Measurements from ENCODE around the gene PTPRU. TPM values are rescaled to one million over a fixed set of nuclear protein-coding genes. Genes with fewer than 3 reads are reported as not detected.

PTPRU gene
- total RNA-seq, 2 donors from 2014 or later: 28.7 to 47.8 TPM

DNA sequence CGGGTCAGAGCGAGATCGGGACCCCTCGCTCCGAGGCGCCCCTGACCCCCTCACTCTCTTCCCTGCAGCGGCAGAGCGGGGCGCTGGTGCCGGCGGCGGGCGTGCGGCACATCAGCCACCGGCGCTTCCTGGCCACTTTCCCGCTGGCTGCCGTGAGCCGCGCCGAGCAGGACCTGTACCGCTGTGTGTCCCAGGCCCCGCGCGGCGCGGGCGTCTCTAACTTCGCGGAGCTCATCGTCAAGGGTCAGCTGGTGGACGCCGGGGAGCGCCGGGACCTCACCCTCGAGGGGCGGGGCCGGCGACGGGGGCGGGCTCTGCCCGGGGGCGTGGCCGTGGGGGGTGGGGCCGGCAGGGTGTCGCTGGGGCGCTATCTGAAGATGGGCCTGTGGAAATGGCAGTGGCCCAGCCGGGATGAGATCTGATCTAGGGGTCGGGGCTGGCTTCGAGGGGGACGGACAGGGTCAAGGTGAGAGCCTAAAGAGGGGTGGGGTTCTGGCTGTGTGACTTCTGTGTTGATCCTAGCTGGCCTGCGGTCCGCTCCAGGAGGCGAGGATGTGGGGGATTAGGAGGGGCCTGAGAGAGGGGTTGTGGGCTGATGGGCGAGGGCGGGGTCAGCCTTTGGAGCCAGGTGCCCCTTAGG lies 23.6 kb downstream of the PTPRU start:
- Histone ChIP-seq H3K27ac (no peak overlapping the region), H3K27me3 (replicated peaks; ENCODE audit: insufficient read depth) (no peaks in the 10 kb centered on the region), H3K36me3 (peaks cover 3% of the 10 kb centered on the region), H3K9me3 (no peaks in the 10 kb centered on the region), H3K4me1 (ENCODE audit: control insufficient read depth in 1 of 2, low read depth in 2 of 2) (peaks cover 9 to 19% of the 10 kb centered on the region in 2 donors), H3K4me3 (peak overlapping the region; percentile 80)
- DNase-seq (ENCODE audit: low spot score) (no peak), ATAC-seq (ENCODE audit: insufficient number of reproducible peaks, low FRiP score, low read depth) (no peak)
- no peak for TF ChIP-seq CTCF (IDR thresholded peaks at IDR 0.05)

- Histone ChIP-seq H3K27ac (no peak overlapping the region), H3K27me3 (replicated peaks; ENCODE audit: insufficient read depth) (no peaks in the 10 kb centered on the region), H3K36me3 (peaks cover under 1% of the 10 kb centered on the region), H3K9me3 (no peaks in the 10 kb centered on the region), H3K4me3 (no peak overlapping the region), H3K4me1 (ENCODE audit: control insufficient read depth in 1 of 2, low read depth in 2 of 2) (peaks cover 9 to 19% of the 10 kb centered on the region in 2 donors)
- DNase-seq (ENCODE audit: low spot score): no peak
- no peak for TF ChIP-seq CTCF (IDR thresholded peaks at IDR 0.05)
- no peak for ATAC-seq (ENCODE audit: insufficient number of reproducible peaks, low FRiP score, low read depth)
Observed at GRCh38 chr1:29260531-29260930, 24.2 kb downstream of the PTPRU start.

GRCh38 chr1:29264773-29265389 lies 28.6 kb downstream of the PTPRU start:
- ATAC-seq (ENCODE audit: insufficient number of reproducible peaks, low FRiP score, low read depth): no peak
- H3K9me3 ChIP-seq: no peaks in the 10 kb centered on the region
- no peak overlapping the region for H3K4me3 ChIP-seq
- no peak for TF ChIP-seq CTCF (IDR thresholded peaks at IDR 0.05)
- H3K36me3 ChIP-seq: no peaks in the 10 kb centered on the region
- peaks cover 0 to 5% of the 10 kb centered on the region in 2 donors for H3K4me1 ChIP-seq (ENCODE audit: control insufficient read depth in 1 of 2, low read depth in 2 of 2)
- DNase-seq (ENCODE audit: low spot score): no peak
- no peak overlapping the region for H3K27ac ChIP-seq
- H3K27me3 ChIP-seq (replicated peaks; ENCODE audit: insufficient read depth): no peaks in the 10 kb centered on the region

- no peak overlapping the region for H3K4me3 ChIP-seq
- H3K27ac ChIP-seq: no peak overlapping the region
- DNase-seq (ENCODE audit: low spot score) (no peak), ATAC-seq (ENCODE audit: insufficient number of reproducible peaks, low FRiP score, low read depth) (no peak)
- TF ChIP-seq CTCF (IDR thresholded peaks at IDR 0.05): no peak
- peaks cover 6 to 9% of the 10 kb centered on the region in 2 donors for H3K4me1 ChIP-seq (ENCODE audit: control insufficient read depth in 1 of 2, low read depth in 2 of 2)
- H3K27me3 ChIP-seq (replicated peaks; ENCODE audit: insufficient read depth): no peaks in the 10 kb centered on the region
- no peaks in the 10 kb centered on the region for H3K9me3 ChIP-seq
- H3K36me3 ChIP-seq: peaks cover 4% of the 10 kb centered on the region
Observed at GRCh38 chr1:29266912-29267311, 30.6 kb downstream of the PTPRU start.

DNA sequence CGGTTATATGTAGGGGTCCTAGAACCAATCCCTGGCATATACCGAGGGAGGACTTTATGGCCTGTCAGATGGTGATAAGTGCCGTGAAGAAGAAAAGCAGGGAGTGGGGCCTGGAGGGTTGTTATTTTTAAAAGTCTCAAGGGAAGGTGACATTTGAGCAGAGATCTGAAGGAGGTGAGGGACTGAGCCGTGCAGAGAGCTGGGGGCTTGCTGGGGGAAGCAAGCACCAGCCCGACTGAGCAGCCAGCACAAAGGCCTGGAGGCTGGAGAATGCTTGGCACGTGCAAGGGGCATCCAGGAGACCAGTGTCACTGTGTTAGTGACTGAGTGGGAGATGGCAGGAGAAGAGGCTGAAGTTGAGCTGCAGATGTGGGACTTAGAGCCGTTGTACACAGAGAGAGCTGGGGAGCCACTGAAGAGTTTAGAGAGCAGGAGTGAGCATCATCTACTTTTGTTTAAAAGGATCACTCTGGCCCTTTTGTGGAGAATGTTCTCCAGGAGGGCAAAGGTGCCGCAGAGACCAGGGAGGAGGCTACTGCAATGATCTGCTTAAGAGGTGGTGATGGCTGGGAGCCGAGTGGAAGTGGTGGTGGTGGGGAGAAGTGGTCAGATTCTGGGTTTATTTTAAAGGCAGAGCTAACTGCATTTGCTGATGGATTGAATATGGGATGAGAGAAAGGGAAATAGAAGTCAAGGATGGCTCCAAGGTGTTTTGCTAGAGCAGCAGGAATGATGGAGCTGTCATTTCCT lies 31.2 kb downstream of the PTPRU start:
- H3K9me3 ChIP-seq: no peaks in the 10 kb centered on the region
- H3K4me3 ChIP-seq: no peak overlapping the region
- peaks cover 4% of the 10 kb centered on the region for H3K36me3 ChIP-seq
- no peak for ATAC-seq (ENCODE audit: insufficient number of reproducible peaks, low FRiP score, low read depth)
- no peaks in the 10 kb centered on the region for H3K27me3 ChIP-seq (replicated peaks; ENCODE audit: insufficient read depth)
- H3K27ac ChIP-seq: no peak overlapping the region
- DNase-seq (ENCODE audit: low spot score): no peak
- peaks cover 6 to 13% of the 10 kb centered on the region in 2 donors for H3K4me1 ChIP-seq (ENCODE audit: control insufficient read depth in 1 of 2, low read depth in 2 of 2)
- no peak for TF ChIP-seq CTCF (IDR thresholded peaks at IDR 0.05)

Data from thoracic aorta (tissue), 2 donors.